Measurements from ENCODE around the gene HDAC4. TPM values are rescaled to one million over a fixed set of nuclear protein-coding genes. Genes with fewer than 3 reads are reported as not detected.
A peak's percentile ranks its signal among the peaks of the same experiment; 100 is the strongest.
"Not testable (repeated sequence)": the region's sequence is repeated elsewhere in the genome, so short reads cannot be mapped to it uniquely, and the experiment has no call there.

The HDAC4 gene
- total RNA-seq, 4 donors from 2014 or later, result 51.4 to 107 (median 70.8) TPM

DNA sequence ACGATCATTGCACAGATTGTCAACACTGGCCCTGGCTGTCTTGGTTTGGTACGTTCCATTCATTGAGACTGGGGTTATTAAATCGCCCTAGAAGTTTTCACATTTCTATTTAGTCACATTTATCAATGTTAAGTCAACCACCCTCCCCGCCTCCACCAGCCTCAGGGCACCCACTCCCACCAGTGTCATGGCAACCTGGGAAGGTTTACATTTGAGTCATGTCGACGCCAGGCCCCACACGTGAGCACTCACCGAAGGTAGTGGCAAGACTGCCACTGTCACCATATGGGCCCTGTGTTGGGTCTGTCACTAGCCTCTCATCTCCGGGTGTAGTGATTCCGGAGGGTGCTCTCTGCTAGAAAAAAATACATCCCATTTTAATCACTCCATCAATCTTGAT lies 358.8 kb downstream of the HDAC4 start:
- no peaks in the 10 kb centered on the region for H3K36me3 ChIP-seq
- H3K9me3 ChIP-seq, result no peaks in the 10 kb centered on the region
- H3K27me3 ChIP-seq, result no peaks in the 10 kb centered on the region
- DNase-seq (ENCODE audit: low spot score in 2 of 2), result peak in 1 of 2 donors; percentile 42
- TF ChIP-seq EP300 (IDR thresholded peaks at IDR 0.05) (no peak), POLR2A (IDR thresholded peaks at IDR 0.05) (no peak), POLR2AphosphoS5 (IDR thresholded peaks at IDR 0.05) (no peak)
- TF ChIP-seq, protein P1, sequence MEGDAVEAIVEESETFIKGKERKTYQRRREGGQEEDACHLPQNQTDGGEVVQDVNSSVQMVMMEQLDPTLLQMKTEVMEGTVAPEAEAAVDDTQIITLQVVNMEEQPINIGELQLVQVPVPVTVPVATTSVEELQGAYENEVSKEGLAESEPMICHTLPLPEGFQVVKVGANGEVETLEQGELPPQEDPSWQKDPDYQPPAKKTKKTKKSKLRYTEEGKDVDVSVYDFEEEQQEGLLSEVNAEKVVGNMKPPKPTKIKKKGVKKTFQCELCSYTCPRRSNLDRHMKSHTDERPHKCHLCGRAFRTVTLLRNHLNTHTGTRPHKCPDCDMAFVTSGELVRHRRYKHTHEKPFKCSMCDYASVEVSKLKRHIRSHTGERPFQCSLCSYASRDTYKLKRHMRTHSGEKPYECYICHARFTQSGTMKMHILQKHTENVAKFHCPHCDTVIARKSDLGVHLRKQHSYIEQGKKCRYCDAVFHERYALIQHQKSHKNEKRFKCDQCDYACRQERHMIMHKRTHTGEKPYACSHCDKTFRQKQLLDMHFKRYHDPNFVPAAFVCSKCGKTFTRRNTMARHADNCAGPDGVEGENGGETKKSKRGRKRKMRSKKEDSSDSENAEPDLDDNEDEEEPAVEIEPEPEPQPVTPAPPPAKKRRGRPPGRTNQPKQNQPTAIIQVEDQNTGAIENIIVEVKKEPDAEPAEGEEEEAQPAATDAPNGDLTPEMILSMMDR (IDR thresholded peaks at IDR 0.05), result no peak
- H3K27ac ChIP-seq, result no peak overlapping the region
- 57% methylated on average over 10 of the region's 10 CpGs for WGBS
- H3K4me3 ChIP-seq, result no peak overlapping the region
- H3K4me1 ChIP-seq, result no peaks in the 10 kb centered on the region

DNA sequence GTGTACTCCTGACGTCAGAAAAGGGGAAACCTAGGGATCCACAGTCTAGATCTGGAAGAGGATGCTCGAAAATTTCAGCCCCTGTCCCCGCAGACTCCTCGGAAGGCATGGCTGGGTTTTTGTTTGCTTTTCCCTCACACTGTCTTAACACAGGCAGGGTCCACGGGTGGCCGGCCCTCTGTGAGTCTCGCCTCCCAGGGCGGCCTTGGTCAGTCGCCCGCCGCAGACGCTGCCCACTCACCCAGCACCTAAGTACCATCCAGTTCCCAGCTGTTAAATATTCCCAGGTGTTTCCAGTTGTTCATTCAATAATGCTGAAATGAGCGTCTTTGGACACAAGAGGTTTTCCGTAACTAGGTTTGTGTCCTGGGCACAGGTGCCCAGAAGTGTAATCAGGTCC lies 359.8 kb downstream of the HDAC4 start:
- 83% methylated on average over 14 of the region's 14 CpGs for WGBS
- Histone ChIP-seq H3K9me3 (no peaks in the 10 kb centered on the region), H3K27me3 (no peaks in the 10 kb centered on the region), H3K27ac (no peak overlapping the region), H3K4me1 (peaks cover under 1% of the 10 kb centered on the region), H3K4me3 (no peak overlapping the region), H3K36me3 (no peaks in the 10 kb centered on the region)
- TF ChIP-seq POLR2AphosphoS5 (IDR thresholded peaks at IDR 0.05), result no peak
- no peak for TF ChIP-seq POLR2A (IDR thresholded peaks at IDR 0.05)
- no peak for DNase-seq (ENCODE audit: low spot score in 2 of 2)

DNA sequence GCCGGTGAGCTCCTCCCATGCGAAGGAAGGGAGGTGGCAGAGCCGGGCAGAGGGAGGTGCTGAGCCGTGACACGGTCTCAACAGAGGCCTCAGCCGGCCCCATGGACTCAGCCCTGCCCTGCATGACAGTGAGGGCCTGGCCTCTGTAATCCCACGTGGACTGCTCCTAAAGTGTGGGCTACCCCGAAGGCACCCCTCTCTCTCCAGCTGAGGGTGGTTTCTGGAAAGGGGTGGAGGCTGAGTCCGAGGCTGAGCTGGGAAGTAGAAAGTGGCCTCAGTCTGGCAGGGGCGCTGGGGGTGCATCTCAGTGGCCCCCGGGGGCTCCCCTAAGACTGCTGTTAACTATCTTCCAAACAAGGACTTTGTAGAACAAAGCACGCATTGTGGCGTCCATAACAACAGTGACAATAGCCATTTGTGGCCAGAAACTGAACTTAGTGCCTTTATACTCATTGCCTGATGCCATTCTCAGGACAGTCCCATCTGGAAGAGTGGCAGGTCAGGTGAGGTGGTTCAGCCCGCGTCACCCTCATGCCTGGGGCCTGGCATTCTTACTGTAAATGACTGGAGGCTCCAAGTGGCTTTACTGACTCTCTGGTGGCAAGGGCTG lies 360.6 kb downstream of the HDAC4 start:
- no peaks in the 10 kb centered on the region for H3K9me3 ChIP-seq
- peaks cover 9% of the 10 kb centered on the region for H3K4me1 ChIP-seq
- no peak overlapping the region for H3K4me3 ChIP-seq
- H3K36me3 ChIP-seq, result no peaks in the 10 kb centered on the region
- H3K27me3 ChIP-seq, result no peaks in the 10 kb centered on the region
- DNase-seq (ENCODE audit: low spot score in 2 of 2), result peak in 1 of 2 donors; percentile 40
- TF ChIP-seq POLR2A (IDR thresholded peaks at IDR 0.05), result no peak
- no peak for TF ChIP-seq EP300 (IDR thresholded peaks at IDR 0.05)
- TF ChIP-seq, protein P1 (IDR thresholded peaks at IDR 0.05), result no peak
- no peak for TF ChIP-seq POLR2AphosphoS5 (IDR thresholded peaks at IDR 0.05)
- H3K27ac ChIP-seq, result no peak overlapping the region
- no CpG with 5 or more reads among the region's 15 CpGs for WGBS

DNA sequence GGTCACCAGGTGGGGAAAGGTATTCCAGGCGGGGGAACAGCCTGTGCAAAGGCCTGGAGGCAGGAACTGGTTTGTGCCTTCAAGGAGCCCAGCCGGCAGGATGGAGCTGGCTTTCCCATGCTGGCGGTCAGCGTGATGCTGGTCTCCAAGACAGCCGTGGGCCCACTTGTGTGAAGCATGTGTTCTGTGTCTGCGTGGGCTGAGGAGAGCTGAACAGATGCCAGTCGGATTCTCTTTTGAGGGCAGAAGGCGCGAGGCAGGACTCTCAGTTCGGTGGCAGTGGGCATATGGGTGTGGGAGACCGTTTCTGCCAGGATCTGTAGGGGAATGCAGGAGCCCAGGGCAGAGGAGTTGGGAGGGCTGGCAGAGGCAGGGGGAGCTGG lies 361.4 kb downstream of the HDAC4 start:
- WGBS, result 82% methylated on average over 10 of the region's 11 CpGs
- Histone ChIP-seq H3K9me3 (no peaks in the 10 kb centered on the region), H3K36me3 (no peaks in the 10 kb centered on the region), H3K27me3 (peaks cover under 1% of the 10 kb centered on the region), H3K4me1 (peaks cover 10% of the 10 kb centered on the region), H3K27ac (no peak overlapping the region), H3K4me3 (no peak overlapping the region)
- TF ChIP-seq EP300 (IDR thresholded peaks at IDR 0.05) (no peak), POLR2A (IDR thresholded peaks at IDR 0.05) (no peak), POLR2AphosphoS5 (IDR thresholded peaks at IDR 0.05) (no peak)
- TF ChIP-seq, protein P1 (IDR thresholded peaks at IDR 0.05), result no peak
- peak in 1 of 2 donors; percentile 33 for DNase-seq (ENCODE audit: low spot score in 2 of 2)

DNA sequence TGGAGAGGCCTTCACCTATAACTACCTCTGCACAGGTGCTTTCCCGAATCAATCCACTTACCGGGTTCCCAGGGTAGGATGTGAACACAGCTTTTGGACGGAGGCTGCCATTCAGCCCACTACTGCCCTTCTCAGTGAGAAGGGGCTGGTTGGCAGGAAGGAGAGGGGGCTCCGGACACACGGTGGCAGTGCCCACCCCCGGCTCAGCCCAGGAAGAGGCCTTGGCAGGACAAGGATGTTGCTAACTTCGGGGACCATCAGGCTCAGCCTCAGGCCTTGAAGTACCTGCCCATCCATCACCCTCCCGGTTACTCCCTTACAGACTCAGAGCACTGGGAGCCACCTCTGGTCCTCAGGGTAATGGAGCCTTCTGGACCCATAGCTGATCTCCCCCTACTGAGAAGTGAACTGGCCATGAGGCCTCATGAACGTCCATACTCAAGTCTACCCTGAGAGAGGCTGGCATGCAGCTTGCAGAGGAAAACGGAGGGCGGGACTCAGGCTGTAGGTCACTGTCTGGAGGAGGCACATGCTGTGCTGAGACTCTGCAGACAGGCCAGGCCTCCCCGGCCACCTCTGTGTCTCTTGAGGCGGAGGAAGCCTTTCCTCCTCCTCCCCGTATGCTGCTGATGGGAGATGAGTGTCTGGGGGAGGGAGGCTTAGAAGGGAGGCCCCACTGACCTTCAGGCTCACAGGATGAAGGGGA lies 361.9 kb downstream of the HDAC4 start:
- peak in 1 of 2 donors; percentile 41 for DNase-seq (ENCODE audit: low spot score in 2 of 2)
- 75% methylated on average over 6 of the region's 14 CpGs for WGBS

DNA sequence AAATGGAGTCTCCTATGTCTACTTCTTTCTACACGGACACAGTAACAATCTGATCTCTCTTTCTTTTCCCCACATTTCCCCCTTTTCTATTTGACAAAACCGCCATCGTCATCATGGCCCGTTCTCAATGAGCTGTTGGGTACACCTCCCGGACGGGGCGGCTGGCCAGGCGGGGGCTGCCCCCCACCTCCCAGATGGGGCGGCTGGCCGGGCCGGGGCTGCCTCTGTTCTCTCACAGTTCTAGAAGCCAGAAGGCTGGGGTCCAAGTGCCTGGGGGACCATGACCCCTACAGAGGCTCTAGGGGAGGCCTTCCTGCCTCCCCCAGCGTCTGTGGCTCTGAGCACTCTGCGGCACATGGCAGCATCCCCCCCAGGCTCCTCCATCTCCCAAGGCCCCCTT lies 362.5 kb downstream of the HDAC4 start:
- not testable (repeated sequence) for H3K27me3 ChIP-seq, H3K4me3 ChIP-seq, H3K36me3 ChIP-seq, H3K27ac ChIP-seq, H3K9me3 ChIP-seq
- peak in 1 of 2 donors; percentile 25 for DNase-seq (ENCODE audit: low spot score in 2 of 2)
- H3K4me1 ChIP-seq, result peaks cover 10% of the 10 kb centered on the region
- WGBS, result 90% methylated on average over 3 of the region's 13 CpGs

More for the DNA sequence above, 361.9 kb downstream of the HDAC4 start:
- TF ChIP-seq POLR2A (IDR thresholded peaks at IDR 0.05) (no peak), POLR2AphosphoS5 (IDR thresholded peaks at IDR 0.05) (no peak), EP300 (IDR thresholded peaks at IDR 0.05) (no peak)
- TF ChIP-seq, protein P1 (IDR thresholded peaks at IDR 0.05), result no peak
- no peak overlapping the region for H3K27ac ChIP-seq
- peaks cover 6% of the 10 kb centered on the region for H3K27me3 ChIP-seq
- no peaks in the 10 kb centered on the region for H3K9me3 ChIP-seq
- H3K4me3 ChIP-seq, result no peak overlapping the region
- peaks cover 10% of the 10 kb centered on the region for H3K4me1 ChIP-seq
- H3K36me3 ChIP-seq, result no peaks in the 10 kb centered on the region
